Activated naive CD4-positive, alpha-beta T cell (primary cell): ENCODE data around the gene KIF20B.
"Not testable (repeated sequence)": the region's sequence is repeated elsewhere in the genome, so short reads cannot be mapped to it uniquely, and the experiment has no call there.

Experiments
- DNase-seq, 4 experiments: peaks; one replicate each; lab custom pipeline; 2025; lab: John Stamatoyannopoulos, UW

The KIF20B gene

GRCh38 chr10:89692416-89692815, 9.0 kb upstream of the KIF20B start:
- no peak for DNase-seq

GRCh38 chr10:89693176-89693575, 8.2 kb upstream of the KIF20B start:
- no peak for DNase-seq

GRCh38 chr10:89695307-89695706, 6.1 kb upstream of the KIF20B start:
- no peak for DNase-seq

- no peak for DNase-seq
Measured at GRCh38 chr10:89697946-89698345, 3.4 kb upstream of the KIF20B start.

GRCh38 chr10:89699581-89700064, 1.8 kb upstream of the KIF20B start:
- no peak for DNase-seq

GRCh38 chr10:89700923-89701241, 508 bp upstream of the KIF20B start:
- no peak for DNase-seq

DNA sequence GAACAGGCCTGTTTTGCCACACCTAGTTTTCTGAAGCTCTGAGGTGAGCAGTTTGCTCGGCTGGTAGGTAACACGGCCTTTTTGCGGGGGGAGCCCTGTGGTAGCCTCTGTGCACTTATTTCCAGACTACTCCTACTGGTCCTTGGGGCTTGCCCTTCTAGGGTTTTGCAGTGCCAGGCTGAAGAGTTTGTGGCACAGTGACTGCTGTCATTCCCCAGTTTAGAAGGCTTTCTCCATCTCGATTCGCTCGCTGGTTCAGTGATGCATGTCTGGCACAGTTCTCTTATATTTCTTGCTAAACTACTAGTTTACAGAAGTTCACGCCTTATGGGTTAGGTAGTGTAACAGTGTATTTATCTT, 711 bp downstream of the KIF20B start:
- DNase-seq: no peak

DNA sequence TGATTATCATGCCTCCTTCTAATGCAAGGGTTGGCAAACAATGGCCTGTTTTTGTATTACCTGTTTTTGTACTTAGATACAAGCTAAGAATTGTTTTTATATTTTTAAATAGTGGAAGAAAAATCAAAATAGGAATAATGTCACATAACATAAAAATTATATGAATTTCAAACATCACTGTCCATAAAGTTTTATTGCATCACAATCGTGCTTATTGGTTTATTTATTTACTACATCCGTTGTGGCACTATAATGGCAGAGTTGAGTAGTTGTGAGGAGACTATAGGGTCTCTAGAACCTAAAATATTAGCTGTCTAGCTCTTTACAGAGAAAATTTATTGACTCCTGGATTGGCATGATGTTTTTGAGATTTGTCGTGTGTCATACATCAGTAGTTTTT, 4.1 kb downstream of the KIF20B start:
- no peak for DNase-seq

DNA sequence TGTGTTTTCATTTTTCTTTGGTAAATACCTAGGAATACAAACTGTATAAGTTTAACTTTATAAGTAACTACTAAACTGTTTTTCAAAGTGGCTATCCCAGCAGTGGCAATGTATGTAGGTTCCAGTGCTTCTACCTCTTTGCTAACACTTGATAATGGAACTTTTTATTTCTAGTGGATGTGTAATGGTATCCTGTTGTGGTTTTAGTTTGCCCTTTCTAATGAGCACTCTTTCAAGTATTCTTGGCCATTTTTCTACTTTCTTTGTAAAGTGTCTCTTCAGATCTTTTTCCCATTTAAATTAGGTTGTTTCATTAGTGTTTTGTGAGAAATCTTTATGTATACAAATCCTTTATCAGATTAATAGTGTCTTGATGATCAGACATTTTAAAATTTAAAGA, 4.6 kb downstream of the KIF20B start:
- no peak for DNase-seq

DNA sequence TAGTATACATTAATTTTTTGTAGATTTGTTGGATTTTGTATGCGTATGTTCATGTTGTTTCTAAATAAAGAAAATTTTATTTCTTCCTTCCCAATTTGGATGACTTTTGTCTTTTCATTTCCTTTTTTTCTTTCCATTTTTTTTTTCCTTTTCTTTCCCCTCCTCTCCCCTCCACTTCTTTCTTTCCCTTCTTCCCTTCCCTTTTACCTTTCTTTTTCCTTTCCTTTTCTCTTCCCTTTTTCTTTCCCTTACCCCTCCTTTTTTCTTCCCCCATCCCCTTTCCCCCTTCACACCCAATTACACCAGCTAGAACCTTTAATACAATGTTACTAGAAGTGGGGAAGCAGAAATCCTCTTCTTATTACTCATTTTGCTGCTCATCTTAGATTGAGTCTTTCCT, 6.0 kb downstream of the KIF20B start:
- DNase-seq: no peak

DNA sequence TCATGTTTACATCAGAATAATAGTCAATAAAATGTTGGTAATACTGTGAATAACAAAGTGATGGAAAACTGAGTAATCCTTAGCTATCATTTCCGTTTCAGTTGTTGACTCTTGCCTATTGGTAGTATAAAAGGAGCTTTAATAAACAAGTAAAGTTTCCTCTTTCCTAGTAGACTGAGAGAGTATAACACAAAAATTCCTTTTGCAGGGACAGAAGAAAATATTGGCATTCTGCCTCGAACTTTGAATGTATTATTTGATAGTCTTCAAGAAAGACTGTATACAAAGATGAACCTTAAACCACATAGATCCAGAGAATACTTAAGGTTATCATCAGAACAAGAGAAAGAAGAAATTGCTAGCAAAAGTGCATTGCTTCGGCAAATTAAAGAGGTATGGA, 9.4 kb downstream of the KIF20B start:
- DNase-seq: no peak

DNA sequence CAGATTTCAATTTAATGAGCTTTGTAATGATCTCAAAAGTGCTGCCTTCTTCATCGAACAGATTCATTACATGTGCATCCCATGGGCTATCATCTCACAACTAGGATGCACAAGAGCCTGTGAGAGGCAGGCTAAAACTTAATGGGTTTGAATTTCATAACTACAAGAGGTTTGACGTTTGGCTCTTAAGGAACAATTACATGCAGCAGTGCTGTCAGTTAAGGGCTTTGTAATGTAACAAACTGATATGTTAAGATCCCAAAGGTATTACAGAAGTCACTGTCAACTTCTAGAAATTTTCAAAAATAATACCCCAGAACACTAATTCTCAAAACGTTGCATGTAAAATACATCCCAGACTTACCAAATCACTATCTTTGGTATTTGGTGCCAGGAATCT, 33.2 kb downstream of the KIF20B start:
- no peak for DNase-seq

DNA sequence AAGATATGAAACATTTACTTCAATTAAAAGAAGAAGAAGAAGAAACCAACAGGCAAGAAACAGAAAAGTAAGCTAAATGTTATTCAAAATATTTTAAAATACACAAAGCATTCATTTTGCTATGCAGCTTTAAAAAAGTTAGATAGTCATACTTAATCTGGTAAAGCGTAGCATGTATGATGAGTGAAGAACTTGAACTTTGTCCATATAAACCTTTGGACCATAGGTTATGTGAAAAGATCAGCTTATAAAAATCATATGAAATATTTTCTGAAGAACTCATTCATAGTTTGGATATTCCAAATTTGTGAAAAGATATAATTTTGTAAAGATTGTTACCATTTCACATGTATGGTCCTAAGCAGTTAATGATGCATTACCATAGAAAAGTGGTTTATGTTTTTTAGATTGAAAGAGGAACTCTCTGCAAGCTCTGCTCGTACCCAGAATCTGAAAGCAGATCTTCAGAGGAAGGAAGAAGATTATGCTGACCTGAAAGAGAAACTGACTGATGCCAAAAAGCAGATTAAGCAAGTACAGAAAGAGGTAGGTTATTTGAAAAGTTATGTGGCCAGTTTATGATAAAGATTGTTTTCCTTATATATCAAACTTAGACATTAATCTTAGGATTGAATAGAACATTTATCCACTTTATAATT, 37.3 kb downstream of the KIF20B start:
- DNase-seq: no peak

- DNase-seq: no peak
Measured at GRCh38 chr10:89741126-89741762, 39.9 kb downstream of the KIF20B start.

GRCh38 chr10:89744026-89744425, 42.6 kb downstream of the KIF20B start:
- no peak for DNase-seq

- no peak for DNase-seq
Measured at GRCh38 chr10:89745903-89746302, 44.5 kb downstream of the KIF20B start.

- no peak for DNase-seq
Measured at GRCh38 chr10:89750441-89750840, 49.1 kb downstream of the KIF20B start.

DNA sequence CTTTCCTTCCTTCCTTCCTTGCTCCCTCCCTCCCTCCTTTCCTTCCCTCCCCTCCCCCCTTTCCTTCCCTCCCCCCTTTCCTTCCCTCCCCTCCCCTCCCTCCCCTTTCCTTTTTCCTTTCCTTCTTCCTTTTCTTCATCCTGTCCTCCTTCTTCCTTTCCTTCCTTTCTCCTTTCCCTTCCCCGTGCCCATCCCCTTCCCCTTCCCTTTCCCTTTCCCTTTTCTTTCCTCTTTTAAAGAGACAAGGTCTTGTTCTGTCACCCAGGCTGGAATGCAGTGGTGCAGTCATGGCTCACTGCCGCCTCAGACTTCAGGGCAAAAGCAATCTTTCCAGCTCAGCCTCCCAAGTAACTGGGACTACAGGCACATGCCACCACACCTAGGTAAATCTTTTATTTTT, 54.0 kb downstream of the KIF20B start:
- DNase-seq: no peak

GRCh38 chr10:89759531-89759930, 58.1 kb downstream of the KIF20B start:
- no peak for DNase-seq

GRCh38 chr10:89763671-89764070, 62.3 kb downstream of the KIF20B start:
- DNase-seq: not testable (repeated sequence)

GRCh38 chr10:89771684-89772083, 70.3 kb downstream of the KIF20B start:
- no peak for DNase-seq

DNA sequence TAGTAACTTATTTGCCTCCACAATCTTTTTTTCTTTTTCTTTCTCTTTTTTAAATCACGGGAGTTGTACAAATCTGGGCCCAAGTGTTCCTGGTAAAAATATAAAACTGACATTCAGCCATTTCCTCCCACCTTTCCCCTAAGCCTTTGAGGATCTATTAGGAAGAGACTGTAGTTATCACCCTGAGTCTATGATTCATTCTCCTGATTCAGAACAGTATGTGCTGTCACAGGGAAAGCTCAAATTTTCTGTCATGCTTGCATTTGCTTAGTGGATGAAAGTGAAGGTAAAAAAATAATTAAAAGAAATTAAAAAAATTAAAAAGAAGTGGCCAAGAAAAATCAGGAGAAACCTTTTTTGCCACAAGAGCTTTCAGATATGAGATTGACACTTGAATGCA, 71.7 kb downstream of the KIF20B start:
- DNase-seq: no peak

GRCh38 chr10:89776665-89777064, 75.3 kb downstream of the KIF20B start:
- no peak for DNase-seq

GRCh38 chr10:89782470-89782869, 81.1 kb downstream of the KIF20B start:
- DNase-seq: no peak
